Stimulated activated CD4-positive, alpha-beta T cell treated with anti-CD3 and anti-CD28 coated beads, Interleukin-15, amount 100 ng/mL, for 48 hours (primary cell): ENCODE data around the gene PINK1.
"Not testable (repeated sequence)": the region's sequence is repeated elsewhere in the genome, so short reads cannot be mapped to it uniquely, and the experiment has no call there.

Source experiments
- DNase-seq, 2 donors: peaks; one replicate each; pipeline ENCODE4 v3.0.0-alpha.2; 2020; ENCODE audit warnings: low read depth in 2 of 2

Gene PINK1

GRCh38 chr1:20633190-20634064 is at the start of gene PINK1:
Gene PINK1 (plus strand): TSS chr1:20633458. CDS start chr1:20633549, 91 bp downstream.
- DNase-seq: peak; percentile 69 to 74

DNA sequence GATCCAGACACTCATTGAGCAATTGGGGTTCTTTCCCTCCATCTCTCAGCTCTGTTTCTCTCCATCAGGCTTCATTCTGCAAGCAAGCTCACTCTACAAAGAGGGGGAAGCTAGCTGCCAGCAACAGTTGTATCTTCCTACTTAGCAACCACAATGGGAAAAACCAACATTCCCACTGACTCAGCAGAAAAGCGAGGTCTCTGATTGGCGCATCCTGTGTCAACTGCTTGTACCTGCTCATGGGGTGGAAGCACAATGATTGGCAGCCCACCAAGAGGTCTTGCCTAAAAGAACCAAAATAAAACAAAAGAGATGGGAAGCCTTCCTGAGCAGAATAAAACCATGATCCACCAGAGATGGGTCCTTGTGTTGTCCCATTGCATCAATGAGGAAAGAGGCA is 48.4 kb upstream of the PINK1 start:
- no peak for DNase-seq

DNA sequence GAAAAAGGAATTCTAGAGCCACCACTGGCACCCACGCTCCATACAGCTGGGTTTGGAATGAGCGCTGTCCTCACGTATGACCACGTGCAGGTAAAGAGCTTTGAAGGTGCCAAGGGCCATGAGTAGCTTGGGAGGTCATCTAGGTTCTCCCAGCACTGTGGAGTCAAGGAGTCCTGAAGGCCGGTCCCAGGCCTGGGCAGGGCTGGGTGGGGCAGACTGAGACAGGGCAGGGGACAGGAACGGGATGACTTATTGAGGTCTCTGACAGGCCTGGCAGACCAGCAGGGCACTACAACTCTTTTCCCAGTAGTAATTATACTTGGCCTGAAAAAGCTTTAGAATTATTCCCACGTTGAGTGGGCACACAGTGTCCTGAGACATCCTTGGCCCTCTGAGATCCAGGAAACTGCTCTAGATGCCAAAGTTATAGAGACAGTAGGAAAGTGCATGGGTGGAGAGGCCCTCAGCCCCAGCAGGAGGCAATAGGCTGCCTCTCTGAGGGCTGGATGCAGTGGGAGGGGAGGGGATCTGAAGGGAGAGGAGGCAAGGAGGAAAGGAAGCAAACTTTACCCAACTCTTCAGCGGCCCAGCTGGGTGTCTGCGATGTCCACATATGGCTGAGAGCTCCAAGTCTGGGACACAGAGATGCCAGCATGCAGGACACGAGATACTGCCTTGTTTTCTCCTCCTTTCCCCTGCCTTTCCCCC is 46.2 kb upstream of the PINK1 start:
- DNase-seq: no peak

DNA sequence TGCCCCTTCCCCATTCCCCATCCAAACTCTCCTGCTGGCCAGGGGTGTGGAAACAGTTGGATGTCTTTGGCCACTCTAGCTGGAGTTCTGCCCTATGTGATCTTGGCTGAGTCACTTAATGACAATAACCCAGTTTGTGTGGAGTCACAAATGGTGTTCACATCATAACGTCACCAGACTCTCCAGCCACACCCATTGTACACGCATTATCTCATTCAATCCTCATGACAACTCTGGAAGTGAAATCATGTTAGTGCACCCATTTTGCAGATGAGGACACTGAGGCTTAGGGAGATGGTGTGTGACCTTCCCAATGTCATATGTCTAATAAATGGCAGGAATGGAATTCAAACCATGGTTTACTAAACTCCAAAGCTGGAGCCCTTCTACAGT is 45.6 kb upstream of the PINK1 start:
- no peak for DNase-seq

DNA sequence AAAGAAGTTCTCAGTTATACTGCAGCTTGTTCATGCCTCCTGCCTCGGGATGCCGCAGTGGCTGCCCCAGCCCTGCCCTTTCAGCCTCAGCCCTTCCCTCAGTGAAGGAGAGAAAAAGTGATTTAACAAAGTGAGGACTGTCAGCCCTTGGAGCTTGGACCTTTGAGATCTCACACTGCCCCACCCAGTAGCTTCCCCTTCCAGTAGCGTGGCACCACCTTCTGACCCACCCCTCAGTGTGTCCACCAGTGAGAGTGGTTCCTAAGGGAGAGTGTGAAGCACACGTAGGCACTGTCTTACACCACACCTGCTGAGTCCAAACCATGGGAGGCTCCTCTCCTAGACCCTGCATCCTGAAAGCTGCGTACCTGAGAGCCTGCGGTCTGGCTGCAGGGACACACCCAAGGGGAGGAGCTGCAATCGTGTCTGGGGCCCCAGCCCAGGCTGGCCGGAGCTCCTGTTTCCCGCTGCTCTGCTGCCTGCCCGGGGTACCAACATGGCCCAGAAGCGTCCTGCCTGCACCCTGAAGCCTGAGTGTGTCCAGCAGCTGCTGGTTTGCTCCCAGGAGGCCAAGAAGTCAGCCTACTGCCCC is 44.5 kb upstream of the PINK1 start, which contains the start of gene CDA:
CDA (plus strand) TSS at position 464 of the 592 bp plus-strand sequence; CDS start at position 497, 33 bp downstream.
- no peak for DNase-seq

DNA sequence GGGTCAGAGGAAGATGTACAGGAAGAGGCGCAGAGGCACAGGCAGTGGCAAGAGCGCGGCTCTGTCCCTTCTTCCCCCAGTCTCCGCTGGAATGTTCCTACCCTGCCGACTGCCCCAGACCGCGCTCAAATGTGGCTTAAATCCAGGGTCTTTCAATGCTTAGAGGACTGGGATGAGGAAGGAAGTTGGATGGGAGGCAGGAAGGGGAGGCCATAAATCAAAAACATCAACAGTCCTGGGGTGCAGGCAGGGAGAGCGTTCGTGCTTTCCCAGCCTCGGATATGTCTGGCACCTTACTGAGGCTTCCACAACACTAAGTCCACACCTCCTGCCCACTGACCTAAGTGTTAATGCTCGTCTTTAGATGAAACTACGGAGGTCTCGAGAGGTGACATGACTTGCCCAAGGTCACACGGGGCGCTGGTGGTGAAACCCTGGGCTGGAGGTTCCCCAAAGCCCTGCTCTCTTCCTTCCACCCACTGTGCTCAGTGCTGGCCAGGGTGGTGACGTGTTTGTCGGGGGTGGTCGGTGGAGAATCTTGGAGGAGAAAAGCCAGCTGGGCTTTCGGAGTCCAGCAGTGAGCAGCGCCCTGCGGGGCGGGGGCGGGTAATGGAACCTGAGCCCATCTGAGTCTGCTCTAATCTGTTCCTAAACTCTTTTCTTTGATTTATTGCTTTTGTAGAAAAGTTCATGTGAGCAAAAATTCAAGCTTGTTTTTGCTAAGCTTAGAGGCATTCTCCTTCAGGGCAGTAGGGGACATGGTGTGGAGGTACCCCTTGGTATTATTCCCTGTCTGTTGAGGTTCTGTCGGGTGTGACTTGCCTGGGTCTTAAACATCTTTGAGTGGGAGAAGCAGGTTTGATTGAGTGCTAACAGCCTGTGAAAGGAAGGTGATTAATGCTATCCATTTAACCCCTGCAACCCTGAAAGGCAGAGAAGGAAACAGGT is 43.7 kb upstream of the PINK1 start:
- DNase-seq: no peak

DNA sequence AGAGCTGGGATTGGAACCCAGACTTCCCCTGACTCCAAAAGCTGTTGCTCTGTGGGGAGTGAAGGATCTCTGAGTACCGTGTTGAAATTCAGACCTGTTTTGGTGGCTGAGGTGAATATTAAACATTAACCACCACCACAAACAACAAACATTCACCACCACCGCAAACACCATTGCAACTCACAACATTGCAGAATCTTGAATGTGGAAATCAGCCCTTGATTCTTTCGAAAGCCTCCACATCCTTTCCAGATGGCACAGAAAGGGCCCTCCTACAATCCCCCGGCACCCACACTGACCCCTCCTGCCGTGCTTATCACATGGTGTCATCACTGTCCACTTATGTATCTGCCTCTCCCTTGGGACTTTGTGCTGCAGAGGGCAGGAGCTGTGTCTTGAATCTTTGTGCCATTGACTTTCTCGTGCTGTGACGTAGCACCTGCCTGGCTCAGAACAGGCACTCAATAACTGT is 42.9 kb upstream of the PINK1 start:
- DNase-seq: no peak

- DNase-seq: no peak
These were observed 39.5 kb upstream of the PINK1 start for GRCh38 chr1:20593756-20594155.

- no peak for DNase-seq
These were observed 38.5 kb upstream of the PINK1 start for GRCh38 chr1:20594746-20595145.

GRCh38 chr1:20596106-20596505 is 37.2 kb upstream of the PINK1 start:
- no peak for DNase-seq

GRCh38 chr1:20597650-20598049 is 35.6 kb upstream of the PINK1 start:
- DNase-seq: no peak

- DNase-seq: no peak
These were observed 33.1 kb upstream of the PINK1 start for GRCh38 chr1:20600156-20600555.

GRCh38 chr1:20601129-20601825 is 32.0 kb upstream of the PINK1 start:
- no peak for DNase-seq

GRCh38 chr1:20602851-20603450 is 30.3 kb upstream of the PINK1 start:
- no peak for DNase-seq

- DNase-seq: no peak
These were observed 29.5 kb upstream of the PINK1 start for GRCh38 chr1:20603504-20604464.

- DNase-seq: no peak
These were observed 28.6 kb upstream of the PINK1 start for GRCh38 chr1:20604678-20605077.

DNA sequence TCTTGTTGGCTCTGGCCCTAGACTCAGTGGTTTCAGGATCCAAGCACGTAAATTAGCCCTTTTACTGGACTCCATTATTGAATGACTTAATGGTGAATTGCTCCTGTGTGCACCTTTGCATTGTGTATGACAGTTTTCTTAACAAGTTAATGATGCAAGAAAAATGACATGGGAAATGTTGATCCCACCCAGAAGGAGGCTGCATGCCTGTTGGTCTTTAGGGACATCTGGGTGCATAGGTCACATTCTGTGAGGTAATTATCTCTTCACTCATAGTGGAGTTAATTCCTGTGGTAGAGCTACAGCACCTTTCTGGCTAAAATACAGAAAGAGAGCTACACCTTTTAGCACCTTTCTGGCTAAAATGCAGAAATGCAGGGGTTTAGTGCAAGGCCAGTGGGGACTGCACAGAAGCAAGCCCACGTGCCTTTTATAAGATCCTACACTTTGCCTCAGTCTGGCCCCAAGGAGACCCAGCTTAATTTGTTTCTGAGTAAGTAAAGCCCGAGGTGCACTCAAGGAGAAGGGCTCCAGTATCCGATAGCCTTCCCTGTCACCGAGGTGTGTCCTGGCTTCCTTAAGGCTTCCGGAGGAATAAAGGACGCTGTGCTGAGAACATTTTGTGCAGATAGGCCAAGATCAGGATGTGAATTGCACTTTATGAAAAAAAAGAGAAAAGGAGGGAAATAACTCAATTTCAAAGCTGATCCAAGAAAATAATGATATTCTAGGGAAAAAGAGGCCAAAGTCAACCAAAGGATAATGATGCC is 26.3 kb upstream of the PINK1 start:
- not testable (repeated sequence) for DNase-seq

DNA sequence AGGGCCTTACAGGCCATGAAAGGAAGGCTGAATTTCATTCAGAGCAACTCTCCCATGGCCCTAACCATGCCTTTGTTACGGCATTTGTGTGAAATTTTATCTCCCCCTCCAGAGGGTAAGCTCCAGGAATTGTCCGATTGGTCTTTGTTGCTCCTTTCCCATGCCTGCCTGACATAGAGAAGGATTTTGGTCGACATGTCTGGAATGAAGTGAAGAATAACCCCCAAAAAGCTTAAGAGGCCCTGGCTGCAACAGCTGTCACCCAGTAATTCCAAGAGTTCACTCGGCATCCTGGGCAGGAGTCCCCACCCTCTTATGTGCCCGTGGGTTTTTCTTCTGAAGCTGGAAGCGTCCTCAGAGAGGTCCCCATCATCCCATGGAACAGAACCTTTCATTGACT is 23.7 kb upstream of the PINK1 start:
- no peak for DNase-seq
